H9 (cell line): ENCODE results near the gene EIF5A. TPM values are rescaled to one million over a fixed set of nuclear protein-coding genes. Genes with fewer than 3 reads are reported as not detected.

Experiments used
- DNase-seq: peaks from one replicate; pipeline ENCODE4 v3.0.0-alpha.2; 2017
- H2AFZ ChIP-seq: one replicate; pipeline ENCODE4 v1.6.1; 2013; ENCODE audit warnings: mild to moderate bottlenecking, low read length, control low read depth, moderate library complexity
- H2AK5ac ChIP-seq: 2 replicates; pipeline ENCODE4 v1.6.1; 2013; ENCODE audit warnings: low read length, control low read depth, mixed read lengths; ENCODE audit not compliant: insufficient read length
- H2BK120ac ChIP-seq: one replicate; pipeline ENCODE4 v1.6.1; 2013; ENCODE audit warnings: low read depth, mild to moderate bottlenecking, low read length, control low read depth, inconsistent platforms; ENCODE audit not compliant: poor library complexity, severe bottlenecking
- H2BK12ac ChIP-seq: 2 replicates; pipeline ENCODE4 v1.6.1; 2013; ENCODE audit warnings: low read length, control low read depth, mixed read lengths, low read depth; ENCODE audit not compliant: insufficient read length
- H2BK15ac ChIP-seq: 2 replicates; pipeline ENCODE4 v1.6.1; 2013; ENCODE audit warnings: low read depth, low read length, control low read depth
- H2BK20ac ChIP-seq: one replicate; pipeline ENCODE4 v1.6.1; 2013; ENCODE audit warnings: low read depth, mild to moderate bottlenecking, low read length, control low read depth, inconsistent platforms; ENCODE audit not compliant: poor library complexity, severe bottlenecking
- H2BK5ac ChIP-seq: 2 replicates; pipeline ENCODE4 v1.6.1; 2013; ENCODE audit warnings: low read length, control low read depth, mixed read lengths; ENCODE audit not compliant: insufficient read length
- H3K14ac ChIP-seq: 2 replicates; pipeline ENCODE4 v1.6.1; 2013; ENCODE audit warnings: low read length, control low read depth; ENCODE audit not compliant: insufficient read depth
- H3K18ac ChIP-seq: 2 replicates; pipeline ENCODE4 v1.6.1; 2013; ENCODE audit warnings: low read depth, mild to moderate bottlenecking, mixed read lengths, low read length, control low read depth; ENCODE audit not compliant: insufficient read length
- H3K23ac ChIP-seq: 2 replicates; pipeline ENCODE4 v1.6.1; 2013; ENCODE audit warnings: low read length, control low read depth, mixed read lengths, low read depth; ENCODE audit not compliant: insufficient read length
- H3K23me2 ChIP-seq: 2 replicates; pipeline ENCODE4 v1.6.1; 2013; ENCODE audit warnings: low read depth, mild to moderate bottlenecking, mixed read lengths, low read length, control low read depth; ENCODE audit not compliant: insufficient read length, poor library complexity, severe bottlenecking
- H3K27ac ChIP-seq: 2 replicates; pipeline ENCODE4 v1.5.1; 2013; ENCODE audit warnings: low read length, control low read depth, mixed read lengths, low read depth; ENCODE audit not compliant: insufficient read length
- H3K27me3 ChIP-seq: 2 replicates; pipeline ENCODE4 v1.6.1; 2013; ENCODE audit warnings: low read length, control low read depth, inconsistent platforms; ENCODE audit not compliant: insufficient read depth
- H3K4ac ChIP-seq: 2 replicates; pipeline ENCODE4 v1.6.1; 2013; ENCODE audit warnings: low read depth, mild to moderate bottlenecking, control low read depth, inconsistent platforms, low read length, moderate library complexity
- H3K4me1 ChIP-seq: 2 replicates; pipeline ENCODE4 v1.6.1; 2013; ENCODE audit warnings: low read length, control low read depth, inconsistent platforms; ENCODE audit not compliant: insufficient read depth
- H3K4me2 ChIP-seq: 2 replicates; pipeline ENCODE4 v1.6.1; 2013; ENCODE audit warnings: low read length, control low read depth, mixed read lengths; ENCODE audit not compliant: insufficient read length, insufficient read depth
- H3K56ac ChIP-seq: 2 replicates; pipeline ENCODE4 v1.6.1; 2013; ENCODE audit warnings: low read depth, mild to moderate bottlenecking, mixed read lengths, low read length, control low read depth; ENCODE audit not compliant: insufficient read length
- H3K79me1 ChIP-seq: 2 replicates; pipeline ENCODE4 v1.6.1; 2013; ENCODE audit warnings: low read depth, mild to moderate bottlenecking, moderate library complexity, low read length, control low read depth, inconsistent platforms; ENCODE audit not compliant: insufficient read depth, poor library complexity, severe bottlenecking
- H3K79me2 ChIP-seq: 2 replicates; pipeline ENCODE4 v1.6.1; 2013; ENCODE audit warnings: low read length, control low read depth, inconsistent platforms; ENCODE audit not compliant: insufficient read depth
- H3K9ac ChIP-seq: 2 replicates; pipeline ENCODE4 v1.6.1; 2013; ENCODE audit warnings: low read length, control low read depth, mixed read lengths; ENCODE audit not compliant: insufficient read length; ENCODE audit errors: extremely low read depth
- H3K9me3 ChIP-seq: one replicate; pipeline ENCODE4 v1.6.1; 2013; ENCODE audit warnings: low read depth, low read length, inconsistent platforms; ENCODE audit not compliant: control insufficient read depth
- H3T11ph ChIP-seq: one replicate; pipeline ENCODE4 v1.6.1; 2013; ENCODE audit warnings: mild to moderate bottlenecking, low read length, control low read depth, inconsistent platforms
- H4K20me1 ChIP-seq: one replicate; pipeline ENCODE4 v1.6.1; 2013; ENCODE audit not compliant: control insufficient read depth, insufficient read length, insufficient read depth
- H4K5ac ChIP-seq: 2 replicates; pipeline ENCODE4 v1.6.1; 2013; ENCODE audit warnings: low read depth, mild to moderate bottlenecking, mixed read lengths, low read length, control low read depth; ENCODE audit not compliant: insufficient read length
- H4K8ac ChIP-seq: replicated peaks from 2 replicates; pipeline ENCODE4 v1.6.1; 2013; ENCODE audit warnings: low read length, control low read depth, mixed read lengths, low read depth; ENCODE audit not compliant: insufficient read length
- H4K91ac ChIP-seq: 2 replicates; pipeline ENCODE4 v1.6.1; 2013; ENCODE audit warnings: low read depth, mild to moderate bottlenecking, moderate library complexity, mixed read lengths, low read length, control low read depth; ENCODE audit not compliant: insufficient read length
- H3K27ac Mint-ChIP-seq, 3 experiments: 2 replicates in 2 of 3; 3 replicates in 1 of 3; pipeline ENCODE4 v1.8.0; 2020 to 2021; ENCODE audit warnings: mixed read lengths in 3 of 3, mild to moderate bottlenecking in 1 of 3, moderate library complexity in 1 of 3
- H3K27me3 Mint-ChIP-seq: 2 replicates; pipeline ENCODE4 v1.8.0; 2021; ENCODE audit warnings: low read depth, mild to moderate bottlenecking, moderate library complexity, mixed read lengths
- H3K36me3 Mint-ChIP-seq, 3 experiments: 2 replicates in 2 of 3; 3 replicates in 1 of 3; pipeline ENCODE4 v1.8.0; 2020 to 2021; ENCODE audit warnings: low read depth in 3 of 3, mixed read lengths in 3 of 3; ENCODE audit not compliant: insufficient read depth in 1 of 3
- H3K4me1 Mint-ChIP-seq, 2 experiments: 2 replicates each; pipeline ENCODE4 v1.8.0; 2020; ENCODE audit warnings: mixed read lengths in 2 of 2
- H3K4me3 Mint-ChIP-seq, 2 experiments: 2 replicates in 1 of 2; 3 replicates in 1 of 2; pipeline ENCODE4 v1.8.0; 2020 to 2021; ENCODE audit warnings: mild to moderate bottlenecking in 2 of 2, mixed read lengths in 2 of 2, moderate library complexity in 1 of 2
- H3K9me3 Mint-ChIP-seq, 2 experiments: 2 replicates in 1 of 2; 3 replicates in 1 of 2; pipeline ENCODE4 v1.8.0; 2020; ENCODE audit warnings: mild to moderate bottlenecking in 2 of 2, mixed read lengths in 2 of 2, moderate library complexity in 1 of 2
- CTCF ChIP-seq: fragments of 200-600 bp; sonication (generic); conservative IDR thresholded peaks from 3 replicates; pipeline ENCODE4 v1.8.0; 2021; ENCODE audit warnings: antibody characterized with exemption, mild to moderate bottlenecking
- WGBS: extraction: QIAGEN DNeasy Blood & Tissue Kit; methylation state at CpG from one replicate; pipeline ENCODE4 v1.1.7; 2013; ENCODE audit warnings: missing lambda C conversion rate, low lambda C conversion rate, mixed read lengths; ENCODE audit not compliant: insufficient read length; ENCODE audit errors: extremely low coverage; 5-methylcytosine and 5-hydroxymethylcytosine counted together
- total RNA-seq: library from RNA; stranded (reverse); gene quantifications from 2 replicates; pipeline ENCODE4 v1.2.1, GENCODE V29; 2021

EIF5A gene
- total RNA-seq, 1 experiment from 2014 or later, result 978 TPM

GRCh38 chr17:7324438-7324779 is 17.0 kb downstream of the EIF5A start:
- Histone ChIP-seq H3K79me2 (peaks cover 2% of the 10 kb centered on the region; the same call in 1 of the 2 replicates), H2BK15ac (no peak overlapping the region), H2AFZ (no peak overlapping the region), H3K9me3 (no peaks in the 10 kb centered on the region), H2BK5ac (no peak overlapping the region), H3K4ac (no peak overlapping the region), H3T11ph (no peak overlapping the region), H3K14ac (no peak overlapping the region), H2BK12ac (no peak overlapping the region), H3K23ac (no peak overlapping the region), H2BK20ac (no peak overlapping the region), H4K8ac (no peak overlapping the region), H4K20me1 (no peaks in the 10 kb centered on the region), H3K4me1 (no peaks in the 10 kb centered on the region), H3K56ac (no peak overlapping the region), H4K91ac (no peak overlapping the region), H3K79me1 (no peaks in the 10 kb centered on the region), H4K5ac (no peak overlapping the region), H2BK120ac (no peak overlapping the region), H3K4me2 (no peak overlapping the region), H2AK5ac (no peak overlapping the region), H3K27me3 (no peaks in the 10 kb centered on the region), H3K23me2 (peaks cover 6% of the 10 kb centered on the region), H3K18ac (no peak overlapping the region), H3K9ac (no peak overlapping the region), H3K27ac (no peak overlapping the region)
- Mint-ChIP-seq H3K27ac (peak overlapping the region in 1 of 3 experiments; percentile 70; a peak in 1 of 7 replicates), H3K9me3 (no peaks in the 10 kb centered on the region), H3K36me3 (peaks cover 36 to 68% (median 66%) of the 10 kb centered on the region in 3 experiments; a peak in 6 of 7 replicates), H3K4me3 (peak overlapping the region in 1 of 2 experiments; percentile 48; a peak in 2 of 5 replicates), H3K4me1 (peaks cover 11% of the 10 kb centered on the region in 2 experiments), H3K27me3 (no peaks in the 10 kb centered on the region)
- WGBS, result no CpG with 5 or more reads among the region's 3 CpGs
- no peak; the same call in 2 of the 3 replicates for TF ChIP-seq CTCF
- no peak for DNase-seq
